Epidermal melanocyte (primary cell): ENCODE results near the gene AP1B1.

Experiments
- DNase-seq: peaks from one replicate; pipeline ENCODE4 v3.0.0; 2011; ENCODE audit warnings: low spot score; ENCODE audit not compliant: insufficient read length

AP1B1 gene

GRCh38 chr22:29314537-29315285 is 73.7 kb downstream of the AP1B1 start:
- DNase-seq, result peak; percentile 16

- peak; percentile 16 for DNase-seq
Observed at GRCh38 chr22:29313576-29314466, 74.5 kb downstream of the AP1B1 start.

GRCh38 chr22:29313126-29313575 is 75.2 kb downstream of the AP1B1 start:
- DNase-seq, result peak; percentile 37

GRCh38 chr22:29312218-29313125 is 75.9 kb downstream of the AP1B1 start:
- peak; percentile 17 for DNase-seq

- peak; percentile 14 for DNase-seq
Observed at GRCh38 chr22:29311464-29312217, 76.7 kb downstream of the AP1B1 start.

- peak; percentile 99 for DNase-seq
Observed at GRCh38 chr22:29310863-29311339, 77.5 kb downstream of the AP1B1 start.

GRCh38 chr22:29310065-29310862 is 78.1 kb downstream of the AP1B1 start:
- DNase-seq, result no peak

- no peak for DNase-seq
Observed at GRCh38 chr22:29309332-29310064, 78.9 kb downstream of the AP1B1 start.

- no peak for DNase-seq
Observed at GRCh38 chr22:29308791-29309262, 79.5 kb downstream of the AP1B1 start.

- DNase-seq, result no peak
Observed at GRCh38 chr22:29308148-29308790, 80.1 kb downstream of the AP1B1 start.

- DNase-seq, result no peak
Observed at GRCh38 chr22:29307596-29308147, 80.7 kb downstream of the AP1B1 start.

GRCh38 chr22:29306835-29307595 is 81.4 kb downstream of the AP1B1 start:
- peak; percentile 80 for DNase-seq

- peak; percentile 97 for DNase-seq
Observed at GRCh38 chr22:29306175-29306834, 82.1 kb downstream of the AP1B1 start, which contains the start of gene GAS2L1. GAS2L1 (plus strand) TSS chr22:29306650; CDS start chr22:29308106, 1,456 bp downstream.

- DNase-seq, result no peak
Observed at GRCh38 chr22:29305836-29306174, 82.6 kb downstream of the AP1B1 start.

- DNase-seq, result no peak
Observed at GRCh38 chr22:29302681-29303465, 85.5 kb downstream of the AP1B1 start.

- DNase-seq, result no peak
Observed at GRCh38 chr22:29302402-29302680, 86.0 kb downstream of the AP1B1 start.
